Activated T-cell treated with anti-CD3 and anti-CD28 coated beads, Interleukin-2, amount 50 U/mL, for 48 hours (primary cell): ENCODE data around the gene NOS2.
"Not testable (repeated sequence)": the region's sequence is repeated elsewhere in the genome, so short reads cannot be mapped to it uniquely, and the experiment has no call there.

Experiments used
- DNase-seq, 2 experiments: peaks; one replicate each; pipeline ENCODE4 v3.0.0-alpha.2; 2020

NOS2 gene

DNA sequence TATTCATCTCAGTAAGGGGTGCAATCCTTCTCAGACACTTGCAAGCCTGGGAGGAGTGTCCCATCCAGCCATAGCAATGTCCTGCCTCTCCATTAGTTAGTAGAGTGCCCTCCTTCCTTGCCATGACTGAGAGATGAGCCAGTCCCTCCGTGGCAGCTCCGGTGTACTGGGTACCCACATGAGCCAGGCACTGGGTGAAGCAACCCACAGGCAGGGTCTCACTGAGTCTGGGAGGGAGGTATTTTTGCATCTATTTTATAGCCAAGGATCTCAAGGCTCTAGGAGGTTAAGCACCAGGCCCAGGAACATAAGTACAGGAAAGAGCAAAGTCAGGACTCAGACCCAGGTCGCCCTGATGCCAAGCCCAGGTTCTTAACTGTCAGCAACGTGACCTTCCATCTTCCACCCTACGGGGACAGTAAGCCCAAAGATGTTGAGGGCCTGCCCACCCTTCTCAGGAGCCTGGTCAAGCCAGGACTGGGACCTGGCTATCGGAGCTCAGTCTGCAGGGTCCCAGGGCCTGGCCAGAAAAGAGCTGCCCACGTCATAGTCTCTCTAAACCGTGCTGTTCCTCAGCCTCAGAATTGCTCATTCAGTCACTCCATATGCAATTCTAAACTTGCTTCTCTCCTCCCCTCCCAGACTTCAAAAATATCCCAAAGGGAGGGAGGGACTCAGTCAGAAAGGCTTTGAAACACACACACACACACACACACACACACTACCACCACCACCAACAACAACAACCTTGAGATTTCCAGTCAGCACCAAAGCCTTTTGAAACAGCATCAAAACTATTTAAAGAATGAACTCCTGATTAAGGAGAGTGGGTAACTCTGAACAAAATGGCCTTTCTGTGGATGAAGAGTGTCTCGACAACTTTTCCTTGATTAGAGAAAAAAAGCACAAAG, 16.6 kb downstream of the NOS2 start:
- DNase-seq, result no peak

DNA sequence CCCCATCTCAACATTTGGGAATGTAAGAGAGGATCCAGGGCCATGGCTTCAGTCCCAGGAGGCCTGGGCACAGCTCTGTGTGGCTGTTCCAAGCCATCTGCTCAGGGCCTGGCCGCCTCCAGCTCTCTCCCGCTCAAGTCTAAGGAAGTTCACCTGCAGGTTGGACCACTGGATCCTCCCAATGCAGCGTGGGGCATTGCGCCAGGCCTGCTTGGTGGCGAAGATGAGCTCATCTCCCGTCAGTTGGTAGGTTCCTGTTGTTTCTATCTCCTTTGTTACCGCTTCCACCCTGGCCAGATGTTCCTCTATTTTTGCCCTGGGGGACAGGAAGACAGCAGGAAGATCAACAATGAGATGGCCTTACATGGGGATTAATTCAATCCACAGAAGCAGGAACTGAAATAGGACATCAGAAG, 17.5 kb downstream of the NOS2 start:
- no peak for DNase-seq

- no peak for DNase-seq
Measured at GRCh38 chr17:27780828-27781404, 19.4 kb downstream of the NOS2 start.

DNA sequence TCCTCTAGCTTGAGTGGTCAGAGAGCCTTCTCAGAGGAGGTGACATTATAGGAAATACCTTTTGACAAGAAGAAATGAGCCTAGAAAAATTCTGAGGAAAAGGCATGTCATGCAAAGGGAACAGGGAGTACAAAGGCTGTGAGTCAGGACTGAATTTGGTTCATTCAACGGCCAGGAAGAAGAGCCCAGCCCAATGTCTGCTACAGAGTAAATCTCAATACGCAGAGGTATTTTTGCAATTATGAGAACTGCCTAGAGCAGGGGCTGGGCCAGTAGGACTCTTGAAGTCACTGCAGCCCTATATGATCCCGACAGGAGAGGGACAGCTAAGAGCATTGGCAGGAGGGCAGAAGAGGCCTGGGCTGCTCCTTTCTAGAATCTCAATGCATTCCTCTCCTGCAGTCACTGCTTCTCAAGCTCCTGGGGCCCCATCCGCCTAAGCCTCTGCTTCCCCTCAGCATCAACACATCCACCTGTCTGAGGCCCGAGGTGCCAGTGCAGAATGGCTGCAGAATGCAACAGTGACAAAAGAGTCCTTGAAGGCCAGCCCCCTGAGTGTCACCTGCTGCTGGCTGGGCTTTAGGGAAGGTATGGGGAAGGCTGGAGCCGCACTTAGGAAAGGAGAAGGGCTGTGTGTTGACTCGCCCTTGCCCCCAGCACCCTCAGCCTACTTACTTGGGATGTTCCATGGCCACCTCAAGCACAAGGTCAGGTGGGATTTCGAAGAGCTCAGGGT, 20.1 kb downstream of the NOS2 start:
- DNase-seq, result no peak

GRCh38 chr17:27778183-27778582, 22.1 kb downstream of the NOS2 start:
- DNase-seq, result no peak

DNA sequence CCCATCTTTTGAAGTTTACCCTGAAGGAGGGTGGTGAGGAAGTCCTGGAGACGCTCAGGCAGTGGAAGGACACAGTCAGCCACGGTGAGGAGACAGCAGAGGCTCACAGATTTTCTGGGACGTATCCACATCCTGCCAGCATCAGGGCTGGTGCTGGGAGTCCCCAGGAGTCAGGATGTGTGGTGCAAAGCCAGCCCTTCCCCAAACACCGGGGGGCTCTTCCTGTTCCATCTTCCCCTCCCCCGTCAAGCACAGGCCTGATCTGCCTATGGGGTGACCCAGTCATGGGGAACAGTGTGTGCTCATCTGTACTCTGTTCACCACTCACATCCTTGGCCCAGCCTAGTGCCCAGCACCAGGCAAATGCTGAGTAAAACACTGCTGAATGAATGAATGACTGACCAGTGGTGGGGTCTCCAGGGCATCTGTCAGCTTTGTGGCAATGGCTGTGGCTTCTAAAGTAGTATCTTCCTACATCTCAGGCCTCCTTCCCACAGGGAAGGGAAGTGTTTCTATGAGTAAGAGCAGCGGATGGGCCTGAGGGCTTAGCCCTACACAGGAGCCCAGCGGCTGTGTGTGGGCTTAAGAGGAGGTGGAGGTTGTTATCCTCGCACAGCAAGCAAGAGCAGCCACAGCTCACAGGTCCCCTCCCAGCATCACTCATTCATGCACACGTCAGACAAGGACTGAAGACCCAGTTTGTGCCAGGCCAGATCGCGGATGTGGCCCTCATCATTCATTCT, 23.3 kb downstream of the NOS2 start:
- no peak for DNase-seq

GRCh38 chr17:27771586-27771985, 28.7 kb downstream of the NOS2 start:
- DNase-seq, result no peak

GRCh38 chr17:27770877-27771276, 29.5 kb downstream of the NOS2 start:
- DNase-seq, result no peak

DNA sequence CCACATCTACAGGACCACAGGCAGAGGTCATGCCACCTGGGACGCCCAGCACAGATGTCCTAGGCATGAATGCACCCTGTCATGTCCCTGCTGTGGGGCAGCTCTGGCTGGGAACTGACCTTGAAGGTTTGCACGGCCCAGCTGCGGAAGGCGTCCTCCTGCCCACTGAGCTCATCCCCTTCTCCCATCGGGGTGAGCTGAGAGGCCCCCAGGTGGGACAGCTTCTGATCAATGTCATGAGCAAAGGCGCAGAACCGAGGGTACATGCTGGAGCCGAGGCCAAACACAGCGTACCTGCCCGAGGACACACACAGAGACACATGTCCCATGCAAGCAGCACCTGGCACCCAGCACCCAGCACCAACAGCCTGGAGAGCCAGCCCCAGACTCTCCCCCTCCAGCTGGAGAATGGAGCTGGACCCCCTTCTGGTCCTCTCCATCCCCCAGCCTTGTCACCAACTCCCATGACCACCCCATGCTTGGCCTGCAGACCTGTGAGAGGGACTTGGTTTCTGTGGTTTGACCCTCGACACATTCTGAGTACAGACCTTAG, 31.4 kb downstream of the NOS2 start:
- DNase-seq, result no peak

DNA sequence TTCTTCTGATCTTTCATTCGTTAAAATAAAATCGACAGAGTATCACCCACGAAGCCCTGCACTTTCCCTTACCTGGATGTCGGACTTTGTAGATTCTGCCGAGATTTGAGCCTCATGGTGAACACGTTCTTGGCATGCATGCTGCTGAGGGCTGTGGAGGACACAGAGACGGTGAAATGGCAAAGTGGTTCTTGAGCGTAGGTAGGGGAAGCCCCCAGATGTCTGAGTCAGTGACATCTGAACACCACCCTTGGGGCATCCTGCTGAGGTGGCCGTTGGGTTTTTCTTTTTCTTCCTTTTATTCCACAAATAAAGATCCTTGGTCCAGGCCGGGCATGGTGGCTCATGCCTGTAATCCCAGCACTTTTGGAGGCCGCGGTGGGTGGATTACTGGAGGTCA, 33.9 kb downstream of the NOS2 start:
- DNase-seq, result no peak

DNA sequence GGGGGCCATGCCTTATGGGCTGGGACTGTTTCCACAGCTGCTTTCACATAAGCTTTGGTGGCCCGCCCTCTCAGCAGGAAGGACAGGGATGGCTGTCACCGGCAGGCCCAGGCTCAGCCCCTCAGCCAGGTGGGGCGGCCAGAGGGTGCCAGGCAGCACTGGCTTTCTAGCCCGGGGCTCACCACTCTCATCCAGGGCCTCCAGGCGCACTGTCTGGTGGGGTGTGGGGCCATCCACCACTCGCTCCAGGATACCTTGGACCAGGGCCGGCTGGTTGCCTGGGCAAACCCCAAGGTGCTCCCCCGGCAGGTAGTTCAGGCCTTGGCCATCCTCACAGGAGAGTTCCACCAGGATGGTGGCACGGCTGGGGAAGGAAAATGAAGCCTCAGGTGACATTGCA, 35.0 kb downstream of the NOS2 start:
- DNase-seq, result no peak

DNA sequence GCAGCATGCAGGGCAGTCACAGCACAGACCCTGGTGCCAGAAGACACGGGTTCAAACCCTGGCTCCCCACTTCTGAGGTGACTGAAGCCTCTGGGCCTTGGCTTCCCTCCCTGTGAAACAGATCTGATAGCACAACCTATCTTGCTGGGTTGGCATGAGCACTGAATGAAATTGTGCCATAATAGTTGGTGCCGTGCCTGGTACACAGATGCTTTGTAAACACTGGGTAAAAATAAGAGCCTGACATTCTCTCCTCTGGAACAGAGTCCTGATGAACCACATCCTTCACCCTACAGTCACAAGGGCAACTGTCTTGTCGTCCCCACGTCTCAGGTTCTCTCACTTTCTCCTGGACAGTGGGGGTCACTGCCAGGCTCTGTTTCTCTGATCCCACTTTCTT, 35.7 kb downstream of the NOS2 start:
- no peak for DNase-seq

DNA sequence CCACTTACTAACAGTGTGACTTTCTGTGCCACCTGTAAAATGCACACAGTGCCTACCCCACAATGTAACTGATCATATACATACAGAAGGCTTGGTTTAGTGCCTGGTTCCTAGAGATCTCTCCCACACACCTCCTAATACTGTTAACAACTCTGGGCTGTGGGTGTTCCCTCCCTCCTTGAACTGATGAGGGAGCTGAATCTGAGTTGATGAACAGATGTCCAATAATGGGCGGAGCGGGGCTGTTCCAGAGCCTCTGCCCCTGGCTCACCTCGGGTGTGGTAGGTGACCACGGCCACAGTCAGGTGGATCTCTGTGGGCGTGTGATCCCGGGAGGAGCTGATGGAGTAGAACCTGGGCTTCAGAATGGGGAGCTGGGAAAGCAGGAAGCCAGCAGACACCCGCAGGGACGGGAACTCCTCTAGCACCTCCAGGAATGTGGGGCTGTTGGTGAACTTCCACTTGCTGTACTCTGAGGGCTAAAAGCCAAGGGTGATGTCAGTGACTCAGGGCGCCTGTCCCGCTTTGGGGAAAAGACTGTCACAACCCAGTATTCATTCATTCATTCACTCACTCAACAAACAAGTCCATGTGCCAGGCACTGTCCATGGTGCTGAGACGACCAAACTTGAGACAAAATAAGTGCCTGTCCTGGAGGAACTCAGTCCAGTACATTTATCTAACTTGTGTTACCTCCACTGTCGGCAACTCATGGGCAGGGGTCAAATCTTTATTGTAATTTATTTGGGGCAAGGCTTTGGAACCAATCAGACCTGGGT, 37.6 kb downstream of the NOS2 start:
- peak; percentile 22 to 32 for DNase-seq

- not testable (repeated sequence) for DNase-seq
Measured at GRCh38 chr17:27760931-27761330, 39.4 kb downstream of the NOS2 start.

- peak; percentile 81 to 83 for DNase-seq
Measured at GRCh38 chr17:27760069-27760885, 40.1 kb downstream of the NOS2 start.

GRCh38 chr17:27759528-27759927, 40.8 kb downstream of the NOS2 start:
- DNase-seq, result no peak

GRCh38 chr17:27756467-27757371, 43.6 kb downstream of the NOS2 start:
- DNase-seq, result peak; percentile 72 to 77

- no peak for DNase-seq
Measured at GRCh38 chr17:27755706-27756466, 44.4 kb downstream of the NOS2 start.

DNA sequence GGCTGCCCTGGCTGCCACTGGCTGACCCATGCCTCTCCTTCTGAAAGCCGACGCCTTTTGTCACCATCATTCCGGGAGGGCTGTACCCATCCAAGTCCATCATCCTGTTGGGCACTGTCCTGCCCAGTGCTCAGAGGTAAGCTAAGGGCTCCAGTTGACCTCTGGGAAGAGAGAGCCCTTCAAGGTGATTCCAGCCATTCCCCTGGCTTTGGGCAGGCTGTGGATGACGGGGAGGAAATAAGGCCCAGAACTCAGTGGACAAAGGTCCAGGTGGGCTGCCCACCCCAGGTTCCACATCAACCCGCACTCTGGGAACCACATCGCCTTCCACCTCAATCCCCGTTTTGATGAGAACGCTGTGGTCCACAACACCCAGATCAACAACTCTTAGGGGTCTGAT, 45.8 kb downstream of the NOS2 start:
- no peak for DNase-seq
